GM19397 (cell line): Measurements from ENCODE around the gene WNT7A.

Source experiments
- ATAC-seq: cut with Tn5 transposase; IDR thresholded peaks from one replicate; pipeline ENCODE4 v1.9.1; 2021; ENCODE audit warnings: mild to moderate bottlenecking, moderate library complexity; ENCODE audit not compliant: unreplicated experiment

Gene WNT7A

DNA sequence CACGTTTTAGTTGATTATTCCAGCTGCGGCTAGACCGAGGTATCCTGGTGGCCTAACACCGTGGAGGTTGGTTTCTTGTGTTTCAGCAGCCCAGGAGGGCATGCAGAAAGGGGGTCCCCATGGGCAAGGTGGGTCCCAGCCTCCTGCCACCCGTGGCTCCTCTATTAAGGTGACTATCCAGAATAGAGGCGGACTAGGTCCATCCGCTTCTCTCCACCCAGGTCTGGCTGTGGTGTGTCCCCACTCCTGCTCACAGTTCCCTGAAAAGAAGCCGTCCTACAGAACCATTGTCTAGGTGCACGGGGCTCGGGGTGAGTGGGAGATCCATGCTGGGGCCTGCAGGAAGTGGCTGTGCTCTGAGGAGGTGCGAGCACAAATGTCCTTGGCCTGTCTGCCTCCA, 81.5 kb downstream of the WNT7A start:
- ATAC-seq = no peak

DNA sequence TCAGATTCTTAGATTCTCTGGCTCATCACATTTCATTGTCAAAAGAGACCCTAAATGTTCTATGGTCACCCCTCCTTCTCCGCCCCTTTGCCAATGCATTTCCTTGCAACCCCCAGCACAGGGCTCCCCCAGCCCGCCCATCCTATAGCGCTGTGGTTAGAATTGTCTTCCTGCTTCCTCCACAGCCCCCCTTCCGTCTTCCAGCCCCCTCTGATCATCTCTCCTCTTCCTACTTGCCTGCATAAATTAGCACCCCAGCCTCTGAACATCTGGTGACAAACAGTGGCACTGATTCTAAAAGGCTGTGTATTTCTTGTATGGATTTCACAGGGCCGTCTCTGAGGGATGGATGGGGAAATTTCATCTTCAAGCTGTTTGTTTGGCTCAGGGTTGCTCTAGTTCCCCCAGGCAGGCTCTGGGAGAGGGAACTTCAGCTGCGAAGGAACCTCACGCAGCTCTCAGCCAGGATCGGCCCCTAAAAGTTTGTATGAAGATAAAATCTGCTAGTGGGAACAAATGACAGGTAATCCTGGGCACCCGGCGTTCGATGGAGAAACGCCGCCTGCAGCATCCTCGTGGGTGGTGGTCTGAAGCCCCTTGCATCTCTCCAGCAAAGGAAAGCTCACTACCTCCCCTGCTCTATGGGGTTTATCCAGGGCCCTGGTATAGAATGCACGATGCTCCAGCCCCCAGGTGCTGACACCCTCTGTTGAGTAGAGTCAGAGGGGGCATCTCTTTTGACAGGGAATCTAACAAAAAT, 83.0 kb downstream of the WNT7A start:
- ATAC-seq = no peak

DNA sequence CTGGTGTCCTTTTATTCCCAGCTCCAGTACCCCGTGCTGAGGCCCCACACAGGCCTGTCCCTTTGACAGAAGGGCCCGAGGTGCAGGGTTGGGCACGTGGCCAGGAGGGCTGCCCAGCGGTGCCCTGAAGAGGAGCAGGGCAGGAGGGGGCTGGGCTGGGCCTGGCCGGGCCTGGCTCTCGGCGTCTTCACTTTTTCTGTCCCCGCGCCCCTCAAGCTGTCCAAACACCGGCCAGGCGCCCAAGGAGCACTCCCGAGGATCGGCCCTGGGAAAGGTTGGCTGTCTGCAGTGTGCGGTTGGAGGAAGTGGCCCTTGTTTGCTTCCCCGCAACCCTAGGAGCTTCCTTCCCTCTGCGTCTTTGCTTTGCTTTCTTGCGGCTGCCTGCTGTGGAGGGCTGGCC, 84.1 kb downstream of the WNT7A start:
- ATAC-seq = no peak

DNA sequence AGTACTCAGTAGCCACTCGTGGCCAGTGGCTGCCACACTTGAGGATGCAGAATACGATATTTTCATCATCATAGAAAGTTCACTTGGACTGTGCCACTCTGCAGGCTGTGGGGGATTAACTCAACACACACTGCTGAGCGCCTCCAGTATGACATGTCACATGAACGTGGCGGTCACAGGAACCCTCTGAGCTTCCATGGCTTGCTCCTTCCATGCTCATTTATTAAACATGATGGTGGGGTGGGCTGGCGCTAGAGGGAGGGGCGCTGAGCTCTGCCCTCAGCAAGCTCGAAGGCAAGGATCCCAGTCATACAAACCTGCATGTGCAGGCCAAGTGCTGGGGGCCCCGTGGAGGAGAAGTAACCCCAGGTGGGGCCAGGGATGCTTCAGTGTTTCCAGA, 85.5 kb downstream of the WNT7A start:
- ATAC-seq = no peak

DNA sequence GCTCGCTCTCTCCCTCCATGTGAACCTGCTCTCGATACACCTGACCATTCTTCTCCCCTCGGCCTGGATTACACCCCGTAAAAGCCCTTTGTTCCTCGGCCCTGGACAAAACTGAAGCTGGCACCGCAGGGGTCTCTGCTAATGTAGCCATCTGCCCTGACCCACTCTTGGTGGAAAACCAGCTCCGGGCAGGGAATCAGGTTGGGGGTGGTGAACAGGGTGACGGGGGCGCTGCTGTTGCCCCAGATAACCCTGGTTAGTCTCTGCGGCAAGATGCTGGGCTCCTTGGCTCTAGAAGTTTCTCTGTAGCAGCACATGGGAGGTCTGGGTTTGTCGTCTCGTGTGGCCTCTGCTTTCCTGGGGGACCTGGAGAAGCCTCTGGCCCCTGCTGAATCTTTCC, 86.4 kb downstream of the WNT7A start:
- ATAC-seq = no peak

DNA sequence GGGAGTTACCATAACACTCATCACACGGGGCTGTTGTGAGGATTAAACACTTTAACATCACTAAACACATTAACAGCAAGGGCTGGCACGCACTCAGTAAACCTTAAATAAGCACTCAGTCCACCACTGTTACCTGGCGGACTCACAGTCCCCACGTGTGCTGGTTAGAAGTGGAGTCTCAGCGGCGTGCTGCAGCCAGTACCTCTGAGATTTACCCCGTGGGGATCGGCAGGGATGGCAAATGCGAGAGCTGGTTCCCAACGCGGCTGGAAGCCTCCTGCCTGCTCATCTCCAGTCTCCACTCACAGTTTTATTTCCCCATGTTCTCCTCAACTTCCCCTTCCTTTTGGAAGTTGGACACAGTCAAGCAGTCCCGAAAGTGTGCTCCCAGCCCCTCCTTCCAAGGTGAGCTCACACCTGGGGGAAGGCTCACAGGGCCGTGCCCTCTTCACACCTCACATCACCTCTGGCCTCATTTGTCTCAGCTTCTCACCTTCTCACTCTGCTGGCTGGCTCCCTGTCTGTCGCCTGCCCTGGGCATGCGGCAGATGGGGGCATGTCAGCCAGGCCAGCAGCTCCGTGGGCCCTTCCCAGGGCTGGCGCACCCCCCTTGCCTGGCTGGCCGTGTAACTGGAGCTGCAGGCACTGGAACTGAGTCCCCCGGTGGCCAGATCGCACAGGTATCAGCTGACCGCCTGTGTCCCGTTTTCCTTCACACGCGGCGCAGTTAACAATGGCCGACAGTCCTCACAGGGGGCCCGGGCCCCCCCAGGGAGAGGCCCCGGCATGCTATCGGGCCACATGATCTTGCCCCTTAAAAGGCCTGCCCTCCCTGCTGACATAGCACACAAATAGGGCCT, 87.1 kb downstream of the WNT7A start:
- ATAC-seq = no peak

DNA sequence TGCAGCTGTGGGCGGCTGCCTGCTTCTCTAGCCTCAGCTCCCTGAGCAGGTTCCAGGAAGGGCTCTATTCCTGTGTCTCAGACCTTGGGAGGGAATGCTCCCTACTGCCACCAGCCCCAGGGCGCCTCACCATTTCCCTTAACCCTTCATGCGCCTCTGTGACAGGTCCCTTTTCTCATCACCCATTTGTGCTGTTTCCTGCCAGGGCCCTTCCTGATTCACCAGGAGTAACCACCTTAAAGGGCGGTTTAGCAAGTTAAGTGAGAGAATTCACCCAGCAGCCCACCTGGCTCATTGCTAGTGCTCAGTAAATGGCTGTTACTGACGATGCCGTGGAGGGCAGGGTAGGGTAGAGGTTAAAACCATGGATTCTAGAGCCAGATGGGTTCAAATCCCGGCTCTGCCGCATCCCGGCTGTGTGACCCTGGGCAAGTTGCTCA, 87.8 kb downstream of the WNT7A start:
- no peak for ATAC-seq

DNA sequence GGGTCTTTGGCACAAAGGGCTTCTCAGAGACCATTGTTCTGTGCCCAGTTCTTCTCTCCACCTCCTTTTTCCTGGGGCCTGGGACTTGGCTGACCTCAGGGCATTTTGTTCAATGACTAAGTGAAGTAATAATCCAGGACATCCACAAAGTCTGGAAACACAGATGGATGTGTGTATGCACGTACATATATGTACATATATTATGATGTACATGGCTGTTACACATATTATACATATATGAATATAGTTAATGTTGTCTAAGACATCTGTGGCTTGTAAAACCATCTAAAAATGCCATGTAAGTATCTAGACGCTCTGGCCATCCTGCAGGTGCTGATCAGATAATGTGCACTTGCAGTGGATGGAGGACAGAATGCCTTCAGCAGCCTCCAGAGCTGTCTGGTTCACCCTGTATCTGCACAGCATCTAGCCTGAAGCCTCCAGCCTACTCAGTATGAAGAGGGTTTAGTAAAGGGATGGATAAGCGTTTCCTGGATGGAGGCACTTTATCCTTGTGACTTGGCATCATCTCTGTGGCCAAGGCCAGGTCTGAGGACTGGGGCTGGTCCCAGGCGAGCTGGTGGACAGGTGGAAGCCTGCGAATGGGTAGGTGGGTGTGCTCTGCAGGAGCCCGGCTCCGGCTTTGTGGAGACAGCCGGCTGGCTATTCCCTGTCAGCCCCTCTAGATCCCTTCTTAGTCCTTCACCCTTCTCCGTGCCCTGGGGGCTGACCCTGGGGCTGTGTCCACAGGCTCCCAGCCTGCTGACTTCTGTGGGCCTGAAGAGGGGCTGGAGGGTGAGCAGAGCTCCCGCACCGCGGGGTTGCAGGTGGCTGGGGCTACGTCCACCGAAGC, 88.4 kb downstream of the WNT7A start:
- no peak for ATAC-seq

DNA sequence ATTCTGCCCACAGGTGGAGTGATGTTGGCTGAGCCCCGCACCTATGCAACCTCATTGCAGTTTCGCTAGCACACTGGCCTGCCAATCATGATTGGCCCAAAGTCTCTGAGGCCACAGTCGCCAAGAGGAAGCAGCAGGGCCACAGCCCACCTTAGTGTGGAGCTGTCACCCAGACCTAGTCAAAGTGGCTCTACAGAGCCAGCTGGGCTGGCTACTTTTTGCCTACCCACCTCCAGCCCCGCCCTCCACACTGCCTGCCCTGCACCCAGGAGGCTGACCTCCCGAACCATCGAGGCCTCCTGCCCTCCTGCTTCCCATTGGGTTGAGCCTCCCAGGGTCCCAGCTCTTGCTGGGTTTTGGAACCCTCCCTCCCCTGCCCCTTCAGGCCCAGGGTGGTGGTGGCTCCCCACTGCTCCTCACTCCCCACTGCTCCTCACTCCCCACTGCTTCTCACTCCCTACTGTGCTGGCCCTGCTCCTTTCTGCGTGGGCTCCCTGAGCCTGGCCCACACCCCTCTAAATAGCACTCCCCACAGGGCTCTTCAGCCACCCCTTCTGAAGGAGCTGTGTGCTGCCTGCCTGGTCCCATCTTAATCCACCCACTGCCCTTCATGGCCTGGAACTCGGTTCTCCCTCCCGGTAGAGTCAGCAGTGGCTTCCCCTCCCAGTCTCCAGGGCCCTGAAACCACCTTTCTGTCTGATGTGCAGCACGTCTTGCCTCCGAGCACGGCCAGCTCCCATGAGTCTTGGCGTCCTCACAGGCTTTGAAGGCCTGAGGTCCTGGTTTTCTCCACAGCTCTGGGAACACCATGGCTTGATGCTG, 89.3 kb downstream of the WNT7A start:
- no peak for ATAC-seq

DNA sequence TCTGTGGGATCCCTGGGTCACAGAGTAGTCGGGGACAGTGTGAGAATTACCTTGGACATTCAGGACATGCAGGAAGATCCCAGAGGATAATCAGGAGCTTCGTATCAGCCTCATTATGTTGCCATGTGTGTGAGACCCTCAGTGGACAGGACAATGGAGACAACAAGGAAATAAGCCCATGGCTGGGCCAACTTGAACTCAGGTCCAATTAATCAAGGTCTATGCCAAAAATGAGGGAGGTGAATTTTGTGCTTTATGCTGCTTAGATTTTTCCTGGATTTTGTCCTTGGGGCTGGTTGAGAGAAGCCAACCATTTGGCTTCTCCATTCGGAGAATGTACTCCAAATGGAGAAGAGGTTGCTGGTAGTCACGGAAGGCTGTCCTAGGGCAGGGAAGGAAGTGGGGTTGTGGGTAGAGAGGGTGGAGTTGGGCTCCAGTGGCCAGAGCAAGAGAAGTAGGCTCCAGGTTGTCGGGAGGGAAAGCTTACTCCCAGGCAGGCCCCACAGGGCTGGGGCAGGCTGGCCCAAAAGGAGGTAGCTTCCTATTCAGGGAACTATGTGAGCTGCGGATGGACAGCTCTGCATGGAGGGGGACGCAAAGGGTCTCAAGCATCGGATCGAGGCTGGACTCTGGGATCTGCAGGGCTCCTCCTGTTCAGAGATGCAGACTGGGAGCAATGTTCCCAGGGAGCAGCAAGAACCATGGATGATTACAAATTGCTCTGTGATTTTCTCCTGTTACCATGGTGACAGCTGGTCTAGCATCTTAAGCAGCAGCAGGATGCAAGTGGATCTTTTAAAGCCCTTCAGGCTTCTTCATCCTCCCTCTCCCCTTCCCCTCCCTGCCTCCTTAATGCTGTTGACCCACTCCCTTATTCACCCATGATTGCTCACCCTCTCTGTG, 91.1 kb downstream of the WNT7A start:
- no peak for ATAC-seq

DNA sequence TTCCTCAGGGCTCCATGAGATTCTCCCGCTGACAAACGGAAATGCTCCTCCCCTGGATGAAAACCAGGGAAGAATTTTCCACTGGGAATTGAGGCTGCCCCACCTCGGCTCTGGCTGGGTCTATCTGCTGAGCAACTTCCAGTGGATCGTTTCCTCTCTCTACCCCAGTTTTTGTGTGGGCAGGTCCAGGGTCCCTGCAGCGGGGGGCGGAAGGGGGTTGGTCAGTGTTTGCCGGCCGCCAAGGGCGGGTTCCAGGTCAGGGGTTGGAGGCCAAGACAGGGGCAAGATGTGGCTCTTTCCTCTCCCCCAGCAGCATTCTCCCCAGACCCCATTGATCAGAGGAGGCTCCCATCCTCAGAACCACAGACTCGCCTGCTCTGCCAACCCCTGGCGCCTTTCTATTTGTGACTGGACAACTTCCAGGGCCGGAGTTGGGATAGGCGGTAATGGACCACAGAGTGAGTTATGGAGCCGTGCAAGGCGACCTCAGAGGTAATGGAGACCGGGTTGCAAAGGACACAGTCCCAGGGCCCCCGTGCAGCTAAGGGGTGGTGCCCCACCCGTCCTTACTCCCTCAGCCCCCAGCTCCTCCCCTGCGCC, 92.2 kb downstream of the WNT7A start:
- ATAC-seq = no peak

DNA sequence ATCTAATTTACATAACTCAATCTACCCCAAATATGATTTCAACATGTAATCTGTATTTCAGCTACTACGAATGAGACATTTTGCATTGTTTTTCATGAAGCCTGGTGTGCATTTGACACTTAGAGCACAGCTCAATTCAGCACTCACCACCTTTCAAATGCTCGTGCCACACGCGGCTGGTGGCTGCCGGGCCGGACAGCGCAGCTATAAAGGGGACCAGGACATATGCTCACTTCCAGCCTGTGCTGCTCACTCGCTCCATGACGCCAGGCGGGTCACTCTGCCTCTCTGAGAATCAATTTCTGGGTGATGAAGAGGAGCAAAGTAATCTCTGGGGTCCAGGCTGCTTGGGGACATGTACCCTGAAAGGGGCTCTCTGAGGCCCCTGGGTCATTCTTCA, 93.1 kb downstream of the WNT7A start:
- no peak for ATAC-seq

DNA sequence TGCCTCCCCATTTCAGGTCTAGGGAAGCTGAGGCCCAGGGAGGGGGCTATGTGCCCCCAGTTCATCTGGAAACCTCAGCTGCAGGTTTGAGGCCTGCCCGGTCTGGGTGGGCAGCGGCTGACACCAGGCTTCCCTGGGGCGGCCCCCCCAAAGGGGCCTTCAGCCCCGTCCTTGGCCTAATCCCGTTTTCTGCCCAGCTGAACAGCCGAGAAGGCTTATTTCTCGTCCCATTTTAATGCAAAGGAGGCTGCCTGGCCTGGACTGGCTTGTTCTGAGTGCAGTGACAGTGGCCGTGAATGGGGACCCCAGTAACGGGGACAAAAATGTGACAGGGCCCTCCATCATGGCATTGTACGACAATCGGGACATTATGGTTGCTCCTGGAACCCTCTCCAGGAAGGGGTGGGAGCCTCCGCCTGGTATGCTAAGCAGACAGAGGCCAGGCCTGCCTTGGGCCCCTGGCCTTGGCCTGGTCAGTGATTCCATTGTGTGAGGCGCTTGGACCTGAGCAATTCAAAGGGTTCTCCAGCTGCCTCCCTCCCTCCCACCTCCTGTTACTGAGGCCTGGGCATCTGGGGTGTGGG, 93.9 kb downstream of the WNT7A start:
- ATAC-seq = no peak

DNA sequence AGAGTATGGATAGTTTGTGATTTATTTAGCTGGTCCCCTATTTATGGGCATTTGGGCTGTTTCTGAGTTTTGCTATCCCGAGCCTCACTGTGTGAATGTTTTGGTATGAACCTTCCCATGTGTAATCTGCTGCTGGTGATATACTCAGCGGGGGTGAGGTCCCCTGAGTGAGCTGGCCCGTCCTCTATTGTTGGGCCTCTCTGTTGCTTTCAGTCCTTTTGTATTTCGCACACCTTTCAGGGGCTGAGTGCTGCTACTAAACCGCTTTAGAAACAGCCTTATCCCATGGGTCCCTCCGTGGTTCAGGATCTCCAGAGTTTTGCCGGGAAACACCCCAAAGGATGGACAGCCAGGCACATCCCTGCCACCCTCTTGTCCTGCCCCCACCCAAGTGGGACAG, 94.5 kb downstream of the WNT7A start:
- no peak for ATAC-seq

DNA sequence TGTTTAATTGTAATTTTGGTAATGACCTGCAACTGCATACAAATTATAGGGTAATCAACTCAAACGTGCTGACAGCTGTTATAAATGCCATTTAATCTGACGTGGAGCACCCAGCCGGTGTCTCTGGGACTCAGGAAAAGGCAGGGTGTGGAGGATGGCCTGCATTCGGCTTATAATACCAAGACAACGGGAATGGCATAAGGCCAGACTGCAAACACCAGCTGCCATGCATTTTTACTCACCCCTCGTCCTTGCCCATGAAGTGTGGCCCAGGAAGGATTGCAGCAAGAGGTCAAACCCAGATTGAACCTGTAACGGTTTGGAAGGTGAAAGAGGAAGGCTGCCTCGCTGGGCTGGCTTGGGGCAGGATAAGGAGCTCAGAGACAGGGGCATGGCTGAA, 96.4 kb downstream of the WNT7A start:
- ATAC-seq = no peak

DNA sequence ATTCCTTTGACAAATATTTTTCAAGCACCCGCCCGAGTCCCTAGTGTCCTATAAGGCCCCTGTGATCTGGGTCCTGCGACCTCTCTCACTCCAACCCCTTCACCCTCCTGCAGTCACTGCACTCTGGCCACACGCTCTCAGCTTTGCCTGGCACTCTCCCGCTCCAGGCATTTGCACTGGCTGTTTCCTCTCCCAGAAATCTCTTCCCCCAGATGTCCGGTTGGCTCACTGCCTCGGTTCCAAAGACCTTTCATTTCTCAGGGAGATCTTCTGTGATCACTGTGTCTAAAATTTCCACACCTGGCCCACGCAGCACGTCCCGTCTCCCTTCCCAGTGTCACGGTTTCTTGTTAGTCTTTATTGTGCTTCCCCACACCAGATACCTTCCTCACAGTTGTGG, 97.4 kb downstream of the WNT7A start:
- no peak for ATAC-seq

DNA sequence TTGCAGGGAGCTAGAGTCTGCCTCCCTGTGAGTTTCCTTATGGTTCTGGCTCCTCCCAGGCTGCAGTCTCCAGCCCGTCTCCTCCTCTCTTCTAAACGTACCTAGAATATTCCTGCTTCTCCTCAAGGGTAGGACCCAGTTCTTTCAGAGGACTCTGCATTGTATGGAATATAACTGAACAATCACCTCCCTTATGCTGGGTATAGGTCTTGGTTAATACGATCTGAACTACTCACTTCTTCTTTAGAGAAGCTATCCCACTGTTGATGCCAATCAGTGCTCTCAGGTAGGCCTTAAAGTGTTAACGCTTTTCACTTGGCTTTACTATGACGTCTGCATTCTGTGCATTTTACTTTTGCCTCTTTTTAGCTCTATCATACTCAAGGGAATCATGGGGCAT, 98.5 kb downstream of the WNT7A start:
- ATAC-seq = no peak

DNA sequence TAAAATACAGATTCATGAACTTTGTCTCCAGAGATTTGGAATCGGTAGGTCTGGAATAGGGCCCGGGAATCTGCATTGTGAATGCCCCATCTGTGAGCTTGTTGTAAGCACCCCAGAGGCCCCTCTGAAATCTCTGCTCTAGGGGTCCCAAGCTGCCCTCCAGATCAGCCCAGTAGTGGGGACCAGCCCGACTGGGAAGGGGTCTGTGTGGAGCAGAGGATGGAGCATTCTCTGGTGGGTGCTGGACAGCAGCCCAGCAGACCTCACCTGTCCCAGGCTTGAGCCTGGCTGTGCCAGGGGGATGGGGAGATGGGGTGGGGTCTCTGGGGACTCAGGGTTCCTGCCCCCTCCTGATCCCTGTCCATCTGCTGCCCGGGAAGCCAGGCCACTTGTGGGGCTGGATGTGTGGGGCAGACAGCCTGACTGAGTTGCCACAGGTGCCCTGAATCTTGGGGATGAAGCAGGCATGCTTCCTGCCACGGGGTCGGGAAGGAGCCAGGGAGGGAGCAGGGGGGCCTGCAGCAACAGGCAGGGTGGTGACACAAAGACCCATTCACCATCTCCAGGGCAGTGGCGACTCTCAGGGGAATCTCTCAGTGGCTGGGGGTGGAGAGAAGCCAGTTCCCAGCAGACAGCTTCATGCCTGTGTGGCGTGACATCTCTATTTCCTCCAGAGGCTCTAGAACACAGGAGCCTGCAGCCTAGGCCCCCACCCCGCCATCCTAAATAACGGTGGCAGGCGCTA, 99.3 kb downstream of the WNT7A start:
- no peak for ATAC-seq
